GM12875 (cell line): ENCODE data around the gene MRPL52.

Experiments used
- H3K4me3 ChIP-seq: one replicate; pipeline ENCODE4 v1.5.1; 2011; ENCODE audit warnings: low read depth, low read length, control low read depth
- CTCF ChIP-seq: IDR thresholded peaks from 2 replicates; pipeline ENCODE4 v1.5.1; 2011; ENCODE audit warnings: low read depth, mild to moderate bottlenecking, control low read depth, inconsistent platforms, low read length, moderate library complexity, borderline replicate concordance; ENCODE audit not compliant: insufficient read depth

Gene MRPL52

GRCh38 chr14:22865424-22866405 is 36.0 kb downstream of the MRPL52 start:
- TF ChIP-seq CTCF, result peak; percentile 27; the same call in 1 of the 2 replicates

GRCh38 chr14:22866874-22867273 is 37.2 kb downstream of the MRPL52 start:
- H3K4me3 ChIP-seq, result no peak overlapping the region
- TF ChIP-seq CTCF, result no peak

More at GRCh38 chr14:22865424-22866405, 36.0 kb downstream of the MRPL52 start:
- H3K4me3 ChIP-seq, result no peak overlapping the region

- no peak overlapping the region for H3K4me3 ChIP-seq
- TF ChIP-seq CTCF, result no peak
These were observed 41.1 kb downstream of the MRPL52 start for GRCh38 chr14:22870811-22871223.

GRCh38 chr14:22871224-22872032 is 41.7 kb downstream of the MRPL52 start, which contains the start of gene LRP10:
Gene LRP10 (plus strand): TSS chr14:22871740. CDS start chr14:22872304, 564 bp downstream.
- peak within 1 kb of the TSS; percentile 73 for H3K4me3 ChIP-seq

GRCh38 chr14:22872033-22872832 is 42.5 kb downstream of the MRPL52 start:
- peak; percentile 90 for TF ChIP-seq CTCF
- H3K4me3 ChIP-seq, result peak overlapping the region; percentile 73

More at GRCh38 chr14:22871224-22872032, 41.7 kb downstream of the MRPL52 start, which contains the start of gene LRP10:
- 0 out of 2 replicates have a peak, but pooled peaks have one; percentile 6 for TF ChIP-seq CTCF

GRCh38 chr14:22872833-22873520 is 43.3 kb downstream of the MRPL52 start:
- no peak for TF ChIP-seq CTCF
- H3K4me3 ChIP-seq, result peak overlapping the region; percentile 73
